Lower leg skin (tissue), 3 donors: Measurements from ENCODE around the gene CDC42SE2.

Source experiments
- CTCF ChIP-seq, 3 donors: fragments of 450-650 bp; IDR thresholded peaks; one replicate each; pipeline ENCODE4 v1.5.1; 2016; ENCODE audit warnings: antibody characterized with exemption in 3 of 3, mild to moderate bottlenecking in 3 of 3, moderate library complexity in 2 of 3
- POLR2A ChIP-seq, 2 donors: fragments of 450-650 bp; IDR thresholded peaks; one replicate each; pipeline ENCODE4 v1.6.1; 2016 to 2017; ENCODE audit warnings: antibody characterized with exemption in 2 of 2, mild to moderate bottlenecking in 1 of 2, moderate library complexity in 1 of 2

GRCh38 chr5:131286400-131286715 is 22.5 kb downstream of the CDC42SE2 start:
- TF ChIP-seq CTCF (IDR thresholded peaks at IDR 0.05) (no peak), POLR2A (IDR thresholded peaks at IDR 0.05) (no peak)
